ENCODE measurements around the gene NENF. TPM values are rescaled to one million over a fixed set of nuclear protein-coding genes. Genes with fewer than 3 reads are reported as not detected.

NENF gene
- total RNA-seq, 2 donors from 2014 or later = 43.4 to 43.9 TPM

GRCh38 chr1:212457740-212458338 is 25.1 kb downstream of the NENF start:
- no peaks in the 10 kb centered on the region for H3K27me3 ChIP-seq
- no peaks in the 10 kb centered on the region for H3K9me3 ChIP-seq
- no peaks in the 10 kb centered on the region for H3K4me1 ChIP-seq
- DNase-seq = peak; percentile 76
- H3K4me3 ChIP-seq = no peak overlapping the region
- no peak overlapping the region for H3K9ac ChIP-seq (ENCODE audit: low read depth in 2 of 2, low read length in 2 of 2)
- TF ChIP-seq CTCF (IDR thresholded peaks at IDR 0.05) = peak; percentile 59
- intact Hi-C loops (cut with DNase I) = loop anchor here (5.0 to 10.0 kb wide), 3 partner anchors 327 to 773 kb away; no protein-coding TSS in a partner anchor
- H3K36me3 ChIP-seq = no peaks in the 10 kb centered on the region
- H3K27ac ChIP-seq = no peak overlapping the region

GRCh38 chr1:212458817-212459216 is 26.1 kb downstream of the NENF start:
- no peaks in the 10 kb centered on the region for H3K36me3 ChIP-seq

GRCh38 chr1:212459656-212460055 is 26.9 kb downstream of the NENF start:
- H3K27ac ChIP-seq = no peak overlapping the region

More at GRCh38 chr1:212458817-212459216, 26.1 kb downstream of the NENF start:
- no peak for DNase-seq
- H3K27ac ChIP-seq = no peak overlapping the region
- no peak overlapping the region for H3K9ac ChIP-seq (ENCODE audit: low read depth in 2 of 2, low read length in 2 of 2)
- TF ChIP-seq CTCF (IDR thresholded peaks at IDR 0.05) = no peak
- no peaks in the 10 kb centered on the region for H3K27me3 ChIP-seq
- H3K9me3 ChIP-seq = no peaks in the 10 kb centered on the region
- H3K4me1 ChIP-seq = no peaks in the 10 kb centered on the region
- no peak overlapping the region for H3K4me3 ChIP-seq
- intact Hi-C loops (cut with DNase I) = loop anchor here (5.0 to 10.0 kb wide), 3 partner anchors 326 to 774 kb away; no protein-coding TSS in a partner anchor

GRCh38 chr1:212460376-212460775 is 27.7 kb downstream of the NENF start:
- intact Hi-C loops (cut with DNase I) = no loop called here
- no peak for DNase-seq
- Histone ChIP-seq H3K9ac (ENCODE audit: low read depth in 2 of 2, low read length in 2 of 2) (no peak overlapping the region), H3K9me3 (no peaks in the 10 kb centered on the region), H3K36me3 (no peaks in the 10 kb centered on the region), H3K27me3 (no peaks in the 10 kb centered on the region), H3K27ac (no peak overlapping the region), H3K4me1 (no peaks in the 10 kb centered on the region), H3K4me3 (no peak overlapping the region)
- TF ChIP-seq CTCF (IDR thresholded peaks at IDR 0.05) = no peak

More at GRCh38 chr1:212459656-212460055, 26.9 kb downstream of the NENF start:
- Histone ChIP-seq H3K9ac (ENCODE audit: low read depth in 2 of 2, low read length in 2 of 2) (no peak overlapping the region), H3K36me3 (no peaks in the 10 kb centered on the region), H3K9me3 (no peaks in the 10 kb centered on the region), H3K27me3 (no peaks in the 10 kb centered on the region), H3K4me1 (no peaks in the 10 kb centered on the region), H3K4me3 (no peak overlapping the region)
- DNase-seq = no peak
- intact Hi-C loops (cut with DNase I) = loop anchor here (5.0 to 10.0 kb wide), 3 partner anchors 325 to 775 kb away; no protein-coding TSS in a partner anchor
- no peak for TF ChIP-seq CTCF (IDR thresholded peaks at IDR 0.05)

- TF ChIP-seq CTCF (IDR thresholded peaks at IDR 0.05) = no peak
- Histone ChIP-seq H3K4me1 (no peaks in the 10 kb centered on the region), H3K27ac (no peak overlapping the region), H3K36me3 (no peaks in the 10 kb centered on the region), H3K27me3 (no peaks in the 10 kb centered on the region), H3K4me3 (no peak overlapping the region), H3K9me3 (no peaks in the 10 kb centered on the region), H3K9ac (ENCODE audit: low read depth in 2 of 2, low read length in 2 of 2) (no peak overlapping the region)
- DNase-seq = no peak
- intact Hi-C loops (cut with DNase I) = no loop called here
Measured at GRCh38 chr1:212461916-212462660, 29.4 kb downstream of the NENF start.

All from colonic mucosa (tissue), 4 donors.